ENCODE results near the gene DCTPP1.
A peak's percentile ranks its signal among the peaks of the same experiment; 100 is the strongest.
"Not testable (repeated sequence)": the region's sequence is repeated elsewhere in the genome, so short reads cannot be mapped to it uniquely, and the experiment has no call there.

The DCTPP1 gene

GRCh38 chr16:30409125-30410060, 20.4 kb downstream of the DCTPP1 start:
- peak; percentile 92 to 96 for DNase-seq

GRCh38 chr16:30407804-30408534, 21.9 kb downstream of the DCTPP1 start:
- no peak for DNase-seq

GRCh38 chr16:30407102-30407803, 22.6 kb downstream of the DCTPP1 start, which contains the start of gene ZNF771:
Gene ZNF771 (plus strand): TSS chr16:30407606. CDS start chr16:30408054, 448 bp downstream.
- DNase-seq: peak; percentile 89 to 93

GRCh38 chr16:30406795-30407101, 23.1 kb downstream of the DCTPP1 start:
- DNase-seq: no peak

GRCh38 chr16:30401768-30402425, 27.9 kb downstream of the DCTPP1 start:
- DNase-seq: no peak

GRCh38 chr16:30399435-30400186, 30.2 kb downstream of the DCTPP1 start:
- no peak for DNase-seq

- no peak for DNase-seq
Measured at GRCh38 chr16:30398661-30399434, 31.0 kb downstream of the DCTPP1 start.

- no peak for DNase-seq
Measured at GRCh38 chr16:30397776-30398660, 31.8 kb downstream of the DCTPP1 start.

GRCh38 chr16:30397056-30397455, 32.8 kb downstream of the DCTPP1 start:
- no peak for DNase-seq

GRCh38 chr16:30396627-30397026, 33.2 kb downstream of the DCTPP1 start:
- DNase-seq: not testable (repeated sequence)

- no peak for DNase-seq
Measured at GRCh38 chr16:30395992-30396585, 33.7 kb downstream of the DCTPP1 start.

- DNase-seq: peak in 1 of 2 donors; percentile 48
Measured at GRCh38 chr16:30395155-30395991, 34.5 kb downstream of the DCTPP1 start, which contains the start of gene ZNF48. Gene ZNF48 (plus strand): TSS chr16:30395420. CDS start chr16:30395795, 375 bp downstream.

GRCh38 chr16:30394592-30395154, 35.2 kb downstream of the DCTPP1 start:
- DNase-seq: no peak

- no peak for DNase-seq
Measured at GRCh38 chr16:30383521-30383920, 46.3 kb downstream of the DCTPP1 start.

GRCh38 chr16:30382111-30382881, 47.5 kb downstream of the DCTPP1 start, which contains the start of gene SEPTIN1:
Gene SEPTIN1 (minus strand): TSS chr16:30382561. CDS start chr16:30382542, 19 bp downstream.
- DNase-seq: peak; percentile 68 to 70

- peak in 1 of 2 donors; percentile 34 for DNase-seq
Measured at GRCh38 chr16:30381291-30382041, 48.4 kb downstream of the DCTPP1 start.

Measured in stimulated activated CD4-positive, alpha-beta T cell treated with anti-CD3 and anti-CD28 coated beads, Interleukin-2, amount 100 ng/mL, for 48 hours (primary cell).